IMR-90 (cell line): Measurements from ENCODE around the gene VSIR.

Experiments
- CHD1 ChIP-seq: IDR thresholded peaks from 2 replicates; pipeline ENCODE4 v1.6.1; 2012; ENCODE audit warnings: low read depth, low read length, improper control_type of control experiment
- SMC3 ChIP-seq: fragments of 150-350 bp; IDR thresholded peaks from 2 replicates; pipeline ENCODE4 v1.6.1; 2016; ENCODE audit warnings: low read depth, mild to moderate bottlenecking, antibody characterized with exemption, low read length, moderate library complexity
- TF ChIP-seq, protein P1 (sequence below): conservative IDR thresholded peaks from 2 replicates; pipeline ENCODE4 v1.5.1; 2012; ENCODE audit warnings: mild to moderate bottlenecking, low read depth, low read length, improper control_type of control experiment
- TF ChIP-seq, protein P2 (sequence below): fragments of 150-350 bp; IDR thresholded peaks from 2 replicates; pipeline ENCODE4 v1.6.1; 2017; ENCODE audit warnings: mild to moderate bottlenecking, antibody characterized with exemption, low read length, low read depth
- TF ChIP-seq, protein P3 (sequence below): fragments of 150-350 bp; IDR thresholded peaks from 2 replicates; pipeline ENCODE4 v1.6.1; 2016; ENCODE audit warnings: low read depth, mild to moderate bottlenecking, low read length, moderate library complexity, borderline replicate concordance

DNA sequence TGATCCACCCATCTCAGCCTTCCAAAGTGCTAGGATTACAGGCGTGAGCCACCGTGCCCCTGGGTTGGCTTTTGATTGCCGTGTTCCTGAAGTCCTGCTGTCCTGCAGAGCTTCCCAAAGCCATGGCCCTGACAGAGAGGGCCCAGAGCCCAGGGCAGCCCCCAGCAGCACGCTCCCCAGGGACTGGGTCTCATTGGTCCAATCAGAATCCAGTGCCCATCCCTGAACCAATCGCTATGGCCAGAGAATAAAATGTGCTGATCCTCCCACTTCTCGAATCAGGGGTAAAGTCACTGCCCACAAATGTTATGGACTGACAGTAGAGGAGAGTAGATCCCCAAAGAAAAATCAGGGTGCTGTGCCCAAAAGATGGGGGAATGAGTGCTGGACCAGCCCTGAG, 48.8 kb downstream of the VSIR start:
- TF ChIP-seq, protein P1, sequence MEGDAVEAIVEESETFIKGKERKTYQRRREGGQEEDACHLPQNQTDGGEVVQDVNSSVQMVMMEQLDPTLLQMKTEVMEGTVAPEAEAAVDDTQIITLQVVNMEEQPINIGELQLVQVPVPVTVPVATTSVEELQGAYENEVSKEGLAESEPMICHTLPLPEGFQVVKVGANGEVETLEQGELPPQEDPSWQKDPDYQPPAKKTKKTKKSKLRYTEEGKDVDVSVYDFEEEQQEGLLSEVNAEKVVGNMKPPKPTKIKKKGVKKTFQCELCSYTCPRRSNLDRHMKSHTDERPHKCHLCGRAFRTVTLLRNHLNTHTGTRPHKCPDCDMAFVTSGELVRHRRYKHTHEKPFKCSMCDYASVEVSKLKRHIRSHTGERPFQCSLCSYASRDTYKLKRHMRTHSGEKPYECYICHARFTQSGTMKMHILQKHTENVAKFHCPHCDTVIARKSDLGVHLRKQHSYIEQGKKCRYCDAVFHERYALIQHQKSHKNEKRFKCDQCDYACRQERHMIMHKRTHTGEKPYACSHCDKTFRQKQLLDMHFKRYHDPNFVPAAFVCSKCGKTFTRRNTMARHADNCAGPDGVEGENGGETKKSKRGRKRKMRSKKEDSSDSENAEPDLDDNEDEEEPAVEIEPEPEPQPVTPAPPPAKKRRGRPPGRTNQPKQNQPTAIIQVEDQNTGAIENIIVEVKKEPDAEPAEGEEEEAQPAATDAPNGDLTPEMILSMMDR, result no peak
- TF ChIP-seq, protein P2, sequence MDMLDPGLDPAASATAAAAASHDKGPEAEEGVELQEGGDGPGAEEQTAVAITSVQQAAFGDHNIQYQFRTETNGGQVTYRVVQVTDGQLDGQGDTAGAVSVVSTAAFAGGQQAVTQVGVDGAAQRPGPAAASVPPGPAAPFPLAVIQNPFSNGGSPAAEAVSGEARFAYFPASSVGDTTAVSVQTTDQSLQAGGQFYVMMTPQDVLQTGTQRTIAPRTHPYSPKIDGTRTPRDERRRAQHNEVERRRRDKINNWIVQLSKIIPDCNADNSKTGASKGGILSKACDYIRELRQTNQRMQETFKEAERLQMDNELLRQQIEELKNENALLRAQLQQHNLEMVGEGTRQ, result no peak
- TF ChIP-seq, protein P3, sequence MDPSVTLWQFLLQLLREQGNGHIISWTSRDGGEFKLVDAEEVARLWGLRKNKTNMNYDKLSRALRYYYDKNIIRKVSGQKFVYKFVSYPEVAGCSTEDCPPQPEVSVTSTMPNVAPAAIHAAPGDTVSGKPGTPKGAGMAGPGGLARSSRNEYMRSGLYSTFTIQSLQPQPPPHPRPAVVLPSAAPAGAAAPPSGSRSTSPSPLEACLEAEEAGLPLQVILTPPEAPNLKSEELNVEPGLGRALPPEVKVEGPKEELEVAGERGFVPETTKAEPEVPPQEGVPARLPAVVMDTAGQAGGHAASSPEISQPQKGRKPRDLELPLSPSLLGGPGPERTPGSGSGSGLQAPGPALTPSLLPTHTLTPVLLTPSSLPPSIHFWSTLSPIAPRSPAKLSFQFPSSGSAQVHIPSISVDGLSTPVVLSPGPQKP, result no peak
- TF ChIP-seq SMC3 (no peak), CHD1 (no peak)
